ENCODE data around the gene USP3.

DNA sequence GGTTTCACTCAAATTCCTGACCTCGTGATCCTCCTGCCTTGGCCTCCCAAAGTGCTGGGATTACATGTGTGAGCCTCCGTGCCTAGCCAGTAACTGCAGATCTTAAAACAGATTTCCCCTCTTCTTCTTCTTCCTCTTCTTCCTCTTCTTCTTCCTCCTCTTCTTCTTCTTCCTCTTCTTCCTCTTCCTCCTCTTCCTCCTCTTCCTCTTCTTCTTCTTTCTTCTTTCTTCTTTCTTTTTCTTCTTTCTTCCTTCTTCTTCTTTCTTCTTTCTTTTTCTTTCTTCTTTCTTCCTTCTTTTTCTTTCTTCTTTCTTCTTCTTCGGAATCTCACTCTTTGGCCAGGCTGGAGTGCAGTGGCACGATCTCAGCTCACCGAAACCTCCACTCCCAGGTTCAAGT, 7.8 kb downstream of the USP3 start:
- no peak for TF ChIP-seq CTCF (IDR thresholded peaks at IDR 0.05; ENCODE audit: borderline replicate concordance, extremely low read depth, low read length, poor library complexity, severe bottlenecking)
- no peak for TF ChIP-seq EZH2 (IDR thresholded peaks at IDR 0.05; ENCODE audit: borderline replicate concordance, low read depth, low read length, severe bottlenecking)

Measured in DND-41 (cell line).